Measurements from ENCODE around the gene ZNF521.

Gene ZNF521

DNA sequence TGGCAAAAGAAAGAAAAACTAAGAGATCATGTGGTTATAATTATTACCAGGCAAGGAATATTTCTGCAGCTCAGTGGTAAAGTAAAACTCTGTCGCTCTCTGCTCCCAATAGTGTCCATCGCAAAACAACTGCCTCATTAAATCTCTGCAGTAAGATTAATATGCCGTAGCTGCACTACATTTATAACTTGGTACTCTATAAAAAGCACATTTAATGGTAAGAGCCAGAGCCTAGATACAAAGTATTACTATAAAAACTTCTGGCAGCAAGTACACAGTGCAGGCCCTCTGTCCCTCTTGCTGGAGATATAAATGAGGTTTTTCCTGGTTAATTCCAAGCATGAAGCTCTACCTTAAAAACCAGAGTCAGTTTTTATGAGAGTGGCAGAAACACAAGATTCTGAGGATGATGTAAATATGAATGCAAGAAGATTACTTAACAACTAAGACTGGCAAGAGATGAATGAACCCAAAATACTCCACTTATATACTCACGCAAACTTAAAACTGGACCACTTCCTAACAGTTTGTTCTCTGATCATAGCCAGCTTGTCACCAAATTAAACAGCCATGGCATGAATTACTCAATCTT is 25.5 kb downstream of the ZNF521 start:
- no peaks in the 10 kb centered on the region for H3K36me3 Mint-ChIP-seq (ENCODE audit: insufficient read depth)
- no peaks in the 10 kb centered on the region for H3K4me1 Mint-ChIP-seq (ENCODE audit: low read depth in 2 of 2)
- H3K27ac Mint-ChIP-seq, result no peak overlapping the region
- peaks cover 0 to 5% of the 10 kb centered on the region in 2 donors for H3K9me3 Mint-ChIP-seq
- H3K4me3 Mint-ChIP-seq, result no peak overlapping the region
- ATAC-seq (replicated peaks) (no peak), DNase-seq (no peak)
- no peaks in the 10 kb centered on the region for H3K27me3 Mint-ChIP-seq

DNA sequence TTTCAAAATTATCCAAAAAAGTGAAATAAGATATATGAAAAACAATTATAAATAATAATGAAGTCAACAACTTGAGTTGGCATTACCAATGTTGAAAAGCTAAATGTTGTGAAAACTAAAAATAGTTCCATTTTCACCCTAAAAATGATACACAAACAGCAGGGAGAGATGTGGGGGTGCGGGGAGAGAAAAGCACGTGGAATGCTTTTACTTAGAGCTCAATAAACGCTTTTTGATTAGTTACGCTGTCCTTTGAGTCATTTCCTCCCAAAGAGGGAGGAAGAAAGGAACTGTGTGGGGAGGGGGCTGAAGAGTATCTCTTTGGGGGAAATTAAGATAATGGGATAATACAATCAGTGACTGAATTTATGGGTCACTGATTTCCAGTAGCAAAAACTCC is 29.2 kb downstream of the ZNF521 start:
- H3K27ac Mint-ChIP-seq, result no peak overlapping the region
- ATAC-seq (replicated peaks) (no peak), DNase-seq (no peak)
- no peaks in the 10 kb centered on the region for H3K4me1 Mint-ChIP-seq (ENCODE audit: low read depth in 2 of 2)
- H3K27me3 Mint-ChIP-seq, result no peaks in the 10 kb centered on the region
- H3K9me3 Mint-ChIP-seq, result peaks cover 0 to 2% of the 10 kb centered on the region in 2 donors
- H3K36me3 Mint-ChIP-seq (ENCODE audit: insufficient read depth), result no peaks in the 10 kb centered on the region
- H3K4me3 Mint-ChIP-seq, result no peak overlapping the region

DNA sequence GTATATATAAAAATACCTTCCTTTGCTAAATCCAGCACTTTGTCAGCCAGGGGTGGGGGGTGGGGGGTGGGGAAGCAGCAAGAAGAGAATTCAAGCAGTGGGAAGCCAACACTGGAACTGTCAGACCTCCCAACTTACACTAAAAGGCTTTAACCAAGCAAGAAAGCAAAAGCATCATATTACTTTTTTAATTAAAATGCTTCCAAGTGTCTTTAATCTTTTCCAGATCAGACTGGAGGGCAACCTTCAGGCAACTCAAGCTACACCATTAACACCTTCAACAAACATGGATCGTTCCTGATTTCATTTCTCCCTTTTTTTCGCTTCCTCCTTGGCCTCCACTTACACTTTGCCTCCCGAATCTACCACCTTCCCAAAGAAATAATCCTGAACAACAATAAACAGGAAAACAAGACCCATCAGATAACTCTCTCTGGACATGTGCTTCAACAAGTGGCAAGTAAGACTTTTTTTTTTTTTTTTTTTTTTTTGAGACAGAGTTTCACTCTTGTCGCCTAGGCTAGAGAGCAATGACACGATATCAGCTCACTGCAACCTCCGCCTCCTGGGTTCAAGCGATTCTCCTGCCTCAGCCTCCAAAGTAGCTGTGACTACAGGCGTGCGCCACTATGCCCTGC is 35.5 kb downstream of the ZNF521 start:
- H3K27me3 Mint-ChIP-seq, result no peaks in the 10 kb centered on the region
- H3K4me1 Mint-ChIP-seq (ENCODE audit: low read depth in 2 of 2), result no peaks in the 10 kb centered on the region
- H3K9me3 Mint-ChIP-seq, result peaks cover 0 to 2% of the 10 kb centered on the region in 2 donors
- no peak overlapping the region for H3K4me3 Mint-ChIP-seq
- H3K36me3 Mint-ChIP-seq (ENCODE audit: insufficient read depth), result no peaks in the 10 kb centered on the region
- DNase-seq, result no peak
- H3K27ac Mint-ChIP-seq, result no peak overlapping the region
- ATAC-seq (replicated peaks), result no peak

DNA sequence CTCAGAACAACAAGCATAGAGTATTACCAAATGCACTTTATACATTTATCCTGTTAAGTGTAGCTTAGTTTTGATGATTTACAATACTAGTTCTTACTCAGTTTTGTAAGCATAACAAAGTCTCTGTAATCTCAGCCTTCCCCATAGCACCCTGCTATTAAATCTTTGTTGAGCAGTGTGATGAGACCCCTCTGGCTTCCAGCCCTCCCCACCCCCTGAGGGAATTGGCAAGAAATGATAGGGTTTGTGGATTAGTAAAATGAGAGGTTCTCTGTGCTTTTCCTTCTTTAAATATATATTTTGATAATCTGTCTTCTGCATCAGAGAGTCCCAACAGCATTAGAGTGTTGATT is 37.2 kb downstream of the ZNF521 start:
- Mint-ChIP-seq H3K27ac (no peak overlapping the region), H3K36me3 (ENCODE audit: insufficient read depth) (no peaks in the 10 kb centered on the region), H3K27me3 (no peaks in the 10 kb centered on the region), H3K4me1 (ENCODE audit: low read depth in 2 of 2) (no peaks in the 10 kb centered on the region), H3K4me3 (no peak overlapping the region), H3K9me3 (peaks cover 0 to 2% of the 10 kb centered on the region in 2 donors)
- no peak for DNase-seq
- no peak for ATAC-seq (replicated peaks)

DNA sequence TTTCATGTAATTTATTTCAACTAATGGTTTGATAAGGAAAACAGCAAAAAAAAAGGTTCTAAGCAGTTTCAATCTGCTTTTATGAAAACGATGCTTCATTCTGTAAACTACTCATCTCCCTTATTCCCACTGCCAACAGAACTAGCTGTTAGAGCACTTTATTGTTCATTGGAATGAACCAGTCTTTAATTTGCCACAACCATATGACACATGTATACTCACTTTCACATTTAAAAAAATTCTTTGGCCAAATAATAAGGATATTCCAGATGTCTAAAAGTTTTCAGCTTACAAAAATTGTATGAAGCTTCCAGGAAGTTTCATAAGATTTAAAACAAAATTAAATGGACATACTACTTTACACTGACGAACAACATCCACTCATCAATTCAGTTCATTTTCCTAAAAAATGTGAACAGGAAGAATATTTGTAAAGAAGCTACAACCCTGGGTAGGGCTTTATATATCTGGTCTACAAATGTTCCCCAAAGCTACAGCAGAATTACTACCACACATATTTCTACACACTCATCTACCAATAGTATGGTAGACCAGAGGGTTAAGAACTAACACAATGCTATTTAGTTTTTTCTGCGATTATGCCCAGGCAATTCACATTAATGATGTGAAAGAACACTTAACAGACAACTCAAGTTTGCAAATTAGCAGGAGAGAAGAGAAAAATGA is 37.7 kb downstream of the ZNF521 start:
- H3K9me3 Mint-ChIP-seq, result peaks cover 0 to 2% of the 10 kb centered on the region in 2 donors
- H3K27me3 Mint-ChIP-seq, result no peaks in the 10 kb centered on the region
- H3K4me3 Mint-ChIP-seq, result no peak overlapping the region
- no peak overlapping the region for H3K27ac Mint-ChIP-seq
- H3K4me1 Mint-ChIP-seq (ENCODE audit: low read depth in 2 of 2), result no peaks in the 10 kb centered on the region
- ATAC-seq (replicated peaks), result no peak
- no peaks in the 10 kb centered on the region for H3K36me3 Mint-ChIP-seq (ENCODE audit: insufficient read depth)
- no peak for DNase-seq

DNA sequence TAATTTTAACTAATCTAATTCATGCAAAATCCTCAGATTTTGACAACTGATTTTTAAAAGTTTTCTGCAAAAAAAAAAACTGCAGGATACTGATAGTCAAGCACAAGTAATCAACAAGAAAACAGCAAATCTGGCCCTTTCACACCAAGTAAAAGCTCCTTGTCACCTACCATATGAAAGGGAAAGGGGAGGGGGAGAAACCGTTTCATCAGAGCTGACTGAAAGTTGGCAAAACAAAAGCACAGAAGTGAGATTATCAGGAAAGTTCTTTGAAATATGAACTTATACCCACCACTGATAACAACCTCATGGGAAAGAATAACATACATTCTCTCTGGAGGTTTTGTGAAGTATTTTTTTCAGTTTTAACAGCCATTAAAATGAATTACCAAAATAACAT is 38.7 kb downstream of the ZNF521 start:
- ATAC-seq (replicated peaks) (no peak), DNase-seq (no peak)
- H3K9me3 Mint-ChIP-seq, result peaks cover 0 to 4% of the 10 kb centered on the region in 2 donors
- H3K27me3 Mint-ChIP-seq, result no peaks in the 10 kb centered on the region
- no peaks in the 10 kb centered on the region for H3K36me3 Mint-ChIP-seq (ENCODE audit: insufficient read depth)
- no peak overlapping the region for H3K27ac Mint-ChIP-seq
- no peaks in the 10 kb centered on the region for H3K4me1 Mint-ChIP-seq (ENCODE audit: low read depth in 2 of 2)
- no peak overlapping the region for H3K4me3 Mint-ChIP-seq

DNA sequence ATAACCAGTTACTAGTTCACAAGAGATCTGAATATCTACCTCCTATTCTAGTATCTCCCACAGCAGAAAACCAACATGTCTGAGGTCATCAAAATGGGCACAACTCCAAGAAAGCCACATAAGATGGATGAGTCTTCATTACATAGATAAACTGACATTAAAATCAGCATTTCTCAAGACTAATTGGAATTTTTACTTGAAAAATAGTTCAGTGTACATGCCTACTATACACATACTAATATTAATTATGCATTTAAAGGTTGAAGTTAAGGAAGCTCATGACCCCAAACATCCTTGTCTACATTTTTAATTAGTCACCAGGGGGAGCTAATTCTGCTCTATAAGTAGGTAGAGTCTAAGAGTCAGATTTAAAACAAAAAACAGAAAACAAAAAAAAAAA is 41.9 kb downstream of the ZNF521 start:
- H3K4me1 Mint-ChIP-seq (ENCODE audit: low read depth in 2 of 2), result no peaks in the 10 kb centered on the region
- no peak overlapping the region for H3K27ac Mint-ChIP-seq
- ATAC-seq (replicated peaks) (no peak), DNase-seq (no peak)
- no peak overlapping the region for H3K4me3 Mint-ChIP-seq
- no peaks in the 10 kb centered on the region for H3K27me3 Mint-ChIP-seq
- H3K9me3 Mint-ChIP-seq, result peaks cover 0 to 2% of the 10 kb centered on the region in 2 donors
- H3K36me3 Mint-ChIP-seq (ENCODE audit: insufficient read depth), result no peaks in the 10 kb centered on the region

DNA sequence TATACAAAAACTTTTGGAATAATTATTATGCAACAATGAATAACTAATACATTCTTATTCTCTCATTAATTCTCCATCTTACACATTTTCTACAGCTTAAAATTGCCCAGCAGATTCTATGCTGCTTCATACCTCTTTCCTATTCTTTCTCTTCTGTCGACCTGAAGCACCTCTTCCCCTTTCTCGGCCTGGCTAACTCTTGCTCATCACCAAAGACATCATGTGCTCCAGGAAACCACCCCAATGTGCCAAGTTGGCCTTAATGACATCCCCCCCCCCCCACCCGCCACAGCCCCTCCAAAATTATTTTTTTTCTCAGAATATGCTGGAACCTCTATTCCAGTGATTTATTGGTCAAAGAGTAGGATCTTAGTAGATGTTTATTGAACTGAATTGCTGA is 43.6 kb downstream of the ZNF521 start:
- no peaks in the 10 kb centered on the region for H3K4me1 Mint-ChIP-seq (ENCODE audit: low read depth in 2 of 2)
- H3K27ac Mint-ChIP-seq, result no peak overlapping the region
- DNase-seq (no peak), ATAC-seq (replicated peaks) (no peak)
- no peaks in the 10 kb centered on the region for H3K27me3 Mint-ChIP-seq
- H3K4me3 Mint-ChIP-seq, result no peak overlapping the region
- H3K36me3 Mint-ChIP-seq (ENCODE audit: insufficient read depth), result no peaks in the 10 kb centered on the region
- peaks cover 3 to 5% of the 10 kb centered on the region in 2 donors for H3K9me3 Mint-ChIP-seq

DNA sequence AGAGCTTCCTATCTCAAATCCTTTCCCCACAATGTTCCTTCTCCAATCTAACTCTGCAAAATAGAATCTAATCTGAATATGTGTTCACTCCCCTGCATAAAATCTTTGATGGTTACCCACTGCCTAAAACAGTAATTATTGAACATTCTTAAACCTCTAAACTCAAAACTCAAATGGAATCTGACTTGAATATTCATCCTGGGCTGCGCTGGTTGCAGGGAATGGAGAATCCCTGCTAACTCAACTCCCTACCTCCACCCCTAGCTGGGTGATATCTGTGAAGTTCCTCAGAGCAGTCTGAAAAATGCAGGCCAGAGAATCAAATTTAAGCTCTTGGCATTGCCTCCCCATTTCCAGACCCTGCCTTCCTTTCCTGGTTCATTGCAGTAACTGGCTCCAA is 44.8 kb downstream of the ZNF521 start:
- Mint-ChIP-seq H3K27me3 (no peaks in the 10 kb centered on the region), H3K27ac (no peak overlapping the region), H3K36me3 (ENCODE audit: insufficient read depth) (no peaks in the 10 kb centered on the region), H3K9me3 (peaks cover 3 to 5% of the 10 kb centered on the region in 2 donors), H3K4me1 (ENCODE audit: low read depth in 2 of 2) (no peaks in the 10 kb centered on the region), H3K4me3 (no peak overlapping the region)
- DNase-seq, result no peak
- ATAC-seq (replicated peaks), result no peak

DNA sequence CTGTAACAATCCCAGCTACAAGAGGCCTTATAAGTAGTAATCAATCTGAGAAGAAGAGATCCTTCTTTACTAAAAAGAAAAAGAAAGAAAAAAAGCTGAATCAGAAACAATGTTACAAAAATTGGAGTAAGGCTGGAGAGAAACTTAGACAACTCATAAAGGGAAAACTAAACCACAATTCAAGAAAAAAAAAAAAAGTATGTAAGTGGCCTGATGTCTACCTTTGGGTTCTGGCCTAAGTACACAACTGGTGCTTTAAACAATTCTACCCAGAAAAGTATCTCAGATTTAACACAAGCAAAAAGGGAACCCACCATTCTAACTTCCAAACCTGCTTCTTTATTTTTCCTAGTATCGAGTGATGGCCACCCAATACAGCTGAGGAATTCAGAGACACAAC is 45.3 kb downstream of the ZNF521 start:
- DNase-seq, result no peak
- H3K4me3 Mint-ChIP-seq, result no peak overlapping the region
- ATAC-seq (replicated peaks), result no peak
- peaks cover 3 to 5% of the 10 kb centered on the region in 2 donors for H3K9me3 Mint-ChIP-seq
- no peaks in the 10 kb centered on the region for H3K27me3 Mint-ChIP-seq
- H3K4me1 Mint-ChIP-seq (ENCODE audit: low read depth in 2 of 2), result no peaks in the 10 kb centered on the region
- no peaks in the 10 kb centered on the region for H3K36me3 Mint-ChIP-seq (ENCODE audit: insufficient read depth)
- no peak overlapping the region for H3K27ac Mint-ChIP-seq

DNA sequence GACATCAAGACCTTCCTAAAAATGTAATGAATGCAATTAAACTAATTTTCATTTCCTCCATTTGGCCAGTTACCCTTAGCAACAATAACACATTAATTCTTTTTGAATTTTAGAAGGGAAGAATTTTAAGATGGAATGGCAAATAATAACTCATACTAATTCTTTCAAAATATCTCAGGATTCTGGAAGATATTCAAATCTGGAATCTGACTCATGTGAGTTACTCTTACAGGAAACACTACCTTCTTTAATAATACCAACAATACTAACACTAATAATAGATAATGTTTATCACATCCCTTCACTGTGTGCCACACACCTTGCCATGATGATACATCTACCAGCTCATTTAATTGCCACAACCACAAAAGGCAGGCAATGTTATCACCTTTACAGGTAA is 46.4 kb downstream of the ZNF521 start:
- peaks cover 3 to 5% of the 10 kb centered on the region in 2 donors for H3K9me3 Mint-ChIP-seq
- ATAC-seq (replicated peaks) (no peak), DNase-seq (no peak)
- H3K4me3 Mint-ChIP-seq, result no peak overlapping the region
- H3K27ac Mint-ChIP-seq, result no peak overlapping the region
- H3K27me3 Mint-ChIP-seq, result no peaks in the 10 kb centered on the region
- no peaks in the 10 kb centered on the region for H3K36me3 Mint-ChIP-seq (ENCODE audit: insufficient read depth)
- H3K4me1 Mint-ChIP-seq (ENCODE audit: low read depth in 2 of 2), result no peaks in the 10 kb centered on the region

DNA sequence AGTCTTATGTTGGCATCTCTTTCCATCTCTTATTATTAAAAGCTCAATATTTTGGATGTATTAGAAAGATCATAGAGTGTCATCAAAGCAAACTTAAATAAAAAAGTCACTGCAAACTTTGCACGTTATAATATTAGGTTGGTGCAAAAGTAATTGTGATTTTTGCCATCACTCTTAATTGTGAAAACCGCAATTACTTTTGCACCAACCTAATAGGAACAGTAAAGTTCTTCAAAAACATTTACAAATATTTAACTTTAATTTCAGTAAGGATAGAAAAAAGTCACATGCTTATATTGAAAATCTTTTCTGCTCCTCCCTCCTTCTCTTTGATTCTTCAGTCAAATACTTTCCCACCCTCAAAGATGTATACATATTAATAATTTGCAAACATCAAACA is 51.5 kb downstream of the ZNF521 start:
- no peaks in the 10 kb centered on the region for H3K36me3 Mint-ChIP-seq (ENCODE audit: insufficient read depth)
- H3K4me1 Mint-ChIP-seq (ENCODE audit: low read depth in 2 of 2), result no peaks in the 10 kb centered on the region
- ATAC-seq (replicated peaks), result no peak
- DNase-seq, result no peak
- no peaks in the 10 kb centered on the region for H3K27me3 Mint-ChIP-seq
- no peak overlapping the region for H3K27ac Mint-ChIP-seq
- no peak overlapping the region for H3K4me3 Mint-ChIP-seq
- H3K9me3 Mint-ChIP-seq, result peaks cover 3 to 5% of the 10 kb centered on the region in 2 donors

DNA sequence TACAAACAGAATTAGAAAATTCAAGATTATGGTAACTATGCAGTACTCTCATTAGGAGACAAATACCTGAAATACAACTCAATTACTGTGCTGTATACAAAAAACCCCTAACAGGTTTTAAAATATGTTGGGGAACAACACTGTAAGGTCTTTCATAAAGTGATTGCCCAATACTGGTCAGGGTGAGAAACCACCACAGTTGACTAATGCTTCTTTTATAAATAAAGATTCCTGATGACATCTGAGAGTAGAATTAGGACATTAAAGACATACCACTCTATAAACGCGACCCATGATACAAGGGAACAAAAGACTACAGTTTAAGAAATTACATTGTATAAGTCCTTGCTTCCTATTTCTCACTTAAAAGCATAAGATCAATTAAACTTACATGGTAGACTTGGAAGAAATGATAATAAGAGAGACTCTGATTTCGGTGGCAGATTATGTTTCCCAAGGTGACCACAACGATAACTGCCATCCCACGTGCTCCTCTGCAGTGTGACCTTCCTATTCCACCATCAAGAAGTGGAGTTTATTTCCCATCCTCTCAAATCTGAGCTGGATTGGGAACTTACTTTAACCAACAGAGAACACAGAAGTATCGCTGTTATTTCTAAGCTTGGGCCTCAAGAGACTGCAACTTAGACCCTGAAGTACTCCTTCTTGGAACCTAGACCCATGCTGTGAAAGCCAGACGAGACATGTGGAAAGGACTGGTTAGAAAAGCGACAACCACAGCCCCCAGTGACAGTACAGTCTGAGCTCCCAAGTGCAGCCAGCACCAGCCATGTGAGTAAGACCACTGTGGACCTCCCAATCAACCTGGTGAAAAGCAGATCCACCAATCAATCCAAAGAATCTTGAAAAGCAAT is 52.3 kb downstream of the ZNF521 start:
- Mint-ChIP-seq H3K27me3 (no peaks in the 10 kb centered on the region), H3K4me3 (no peak overlapping the region), H3K9me3 (peaks cover 2 to 4% of the 10 kb centered on the region in 2 donors), H3K36me3 (ENCODE audit: insufficient read depth) (no peaks in the 10 kb centered on the region), H3K4me1 (ENCODE audit: low read depth in 2 of 2) (no peaks in the 10 kb centered on the region), H3K27ac (no peak overlapping the region)
- no peak for ATAC-seq (replicated peaks)
- DNase-seq, result no peak
